GM04503 (cell line): ENCODE data around the gene AFAP1.
"Not testable (repeated sequence)": the region's sequence is repeated elsewhere in the genome, so short reads cannot be mapped to it uniquely, and the experiment has no call there.

Experiments used
- DNase-seq: peaks from one replicate; pipeline ENCODE4 v3.0.0-alpha.2; 2012; ENCODE audit warnings: low read depth

AFAP1 gene

GRCh38 chr4:7944599-7945220, 5.0 kb upstream of the AFAP1 start:
- no peak for DNase-seq

GRCh38 chr4:7943688-7944087, 4.0 kb upstream of the AFAP1 start:
- not testable (repeated sequence) for DNase-seq

- DNase-seq: no peak
Observed at GRCh38 chr4:7943211-7943610, 3.5 kb upstream of the AFAP1 start.

GRCh38 chr4:7941965-7942496, 2.4 kb upstream of the AFAP1 start:
- no peak for DNase-seq

GRCh38 chr4:7941111-7941964, 1.7 kb upstream of the AFAP1 start:
- no peak for DNase-seq

GRCh38 chr4:7938609-7939376, 868 bp downstream of the AFAP1 start:
- DNase-seq: no peak

GRCh38 chr4:7938266-7938608, 1.4 kb downstream of the AFAP1 start:
- DNase-seq: no peak

GRCh38 chr4:7937006-7937405, 2.7 kb downstream of the AFAP1 start:
- no peak for DNase-seq

- no peak for DNase-seq
Observed at GRCh38 chr4:7933651-7934510, 5.8 kb downstream of the AFAP1 start.

GRCh38 chr4:7932287-7932686, 7.4 kb downstream of the AFAP1 start:
- no peak for DNase-seq

- no peak for DNase-seq
Observed at GRCh38 chr4:7929118-7929951, 10.3 kb downstream of the AFAP1 start.

GRCh38 chr4:7928711-7929110, 10.9 kb downstream of the AFAP1 start:
- DNase-seq: no peak

- DNase-seq: no peak
Observed at GRCh38 chr4:7926822-7927221, 12.8 kb downstream of the AFAP1 start.

- no peak for DNase-seq
Observed at GRCh38 chr4:7924570-7924969, 15.1 kb downstream of the AFAP1 start.

GRCh38 chr4:7924163-7924562, 15.5 kb downstream of the AFAP1 start:
- no peak for DNase-seq

- no peak for DNase-seq
Observed at GRCh38 chr4:7922466-7922865, 17.2 kb downstream of the AFAP1 start.

- no peak for DNase-seq
Observed at GRCh38 chr4:7918981-7919380, 20.7 kb downstream of the AFAP1 start.

GRCh38 chr4:7918187-7918586, 21.5 kb downstream of the AFAP1 start:
- not testable (repeated sequence) for DNase-seq

GRCh38 chr4:7917669-7918068, 22.0 kb downstream of the AFAP1 start:
- no peak for DNase-seq

- DNase-seq: no peak
Observed at GRCh38 chr4:7915875-7916242, 23.8 kb downstream of the AFAP1 start.

- no peak for DNase-seq
Observed at GRCh38 chr4:7912826-7913225, 26.8 kb downstream of the AFAP1 start.
